ENCODE measurements around the gene ARVCF.

ARVCF gene

DNA sequence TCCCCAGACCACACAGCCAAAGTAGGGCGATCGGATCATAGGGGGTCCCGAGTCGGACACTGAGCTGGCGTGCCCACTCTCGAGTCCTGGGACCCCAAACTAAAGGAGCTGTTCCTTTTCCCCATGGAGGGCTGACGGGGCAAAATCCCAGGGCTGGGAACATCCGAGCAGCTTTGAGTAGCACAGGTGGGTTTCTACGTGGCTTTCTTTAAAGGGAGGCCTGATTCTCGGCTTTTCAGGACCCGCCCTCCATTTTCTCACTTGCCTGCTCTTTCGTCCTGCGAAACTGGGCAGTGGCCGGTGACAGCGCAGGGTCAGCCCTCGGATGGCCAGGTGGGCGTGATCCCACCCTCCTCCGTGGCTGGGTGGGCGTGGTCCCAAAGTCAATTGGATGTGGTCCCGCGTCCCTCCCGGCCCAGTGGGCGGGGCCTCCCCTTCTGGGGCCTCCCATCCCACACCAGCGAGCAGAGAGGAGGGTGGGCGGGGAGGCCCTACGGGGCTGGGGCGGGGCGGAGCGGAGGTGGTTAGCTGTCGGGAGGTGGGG, 57.5 kb downstream of the ARVCF start:
- DNase-seq: no peak

GRCh38 chr22:19958083-19959042, 58.3 kb downstream of the ARVCF start:
- no peak for DNase-seq

- no peak for DNase-seq
Observed at GRCh38 chr22:19957445-19957844, 59.2 kb downstream of the ARVCF start.

- no peak for DNase-seq
Observed at GRCh38 chr22:19955241-19956128, 61.1 kb downstream of the ARVCF start.

GRCh38 chr22:19951346-19951745, 65.3 kb downstream of the ARVCF start:
- no peak for DNase-seq

DNA sequence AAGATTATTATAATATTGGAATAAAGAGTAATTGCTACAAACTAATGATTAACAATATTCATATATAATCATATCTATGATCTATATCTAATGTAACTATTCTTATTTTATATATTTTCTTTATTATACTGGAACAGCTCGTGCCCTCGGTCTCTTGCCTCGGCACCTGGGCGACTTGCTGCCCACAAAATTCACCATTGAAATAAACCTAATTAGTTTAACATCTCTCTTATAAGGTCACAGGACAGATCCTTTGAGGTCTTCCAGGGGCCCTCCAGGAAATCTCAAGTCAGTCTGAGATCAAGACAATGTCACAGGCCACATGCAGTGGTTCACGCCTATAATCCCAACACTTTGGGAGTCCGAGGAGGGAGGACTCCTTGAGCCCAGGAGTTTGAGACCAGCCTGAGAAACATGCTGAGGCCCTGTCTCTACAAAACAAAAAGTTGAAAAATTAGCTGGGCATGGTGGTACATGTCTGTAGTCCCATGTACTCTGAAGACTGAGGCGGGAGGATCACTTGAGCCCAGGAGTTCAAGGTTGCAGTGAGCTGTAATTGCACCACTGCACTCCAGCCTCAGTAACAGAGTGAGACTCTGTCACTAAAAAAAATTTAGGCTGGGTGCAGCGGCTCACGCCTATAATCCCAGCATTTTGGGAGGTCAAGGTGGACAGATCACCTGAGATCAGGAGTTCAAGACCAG, 68.4 kb downstream of the ARVCF start:
- no peak for DNase-seq

DNA sequence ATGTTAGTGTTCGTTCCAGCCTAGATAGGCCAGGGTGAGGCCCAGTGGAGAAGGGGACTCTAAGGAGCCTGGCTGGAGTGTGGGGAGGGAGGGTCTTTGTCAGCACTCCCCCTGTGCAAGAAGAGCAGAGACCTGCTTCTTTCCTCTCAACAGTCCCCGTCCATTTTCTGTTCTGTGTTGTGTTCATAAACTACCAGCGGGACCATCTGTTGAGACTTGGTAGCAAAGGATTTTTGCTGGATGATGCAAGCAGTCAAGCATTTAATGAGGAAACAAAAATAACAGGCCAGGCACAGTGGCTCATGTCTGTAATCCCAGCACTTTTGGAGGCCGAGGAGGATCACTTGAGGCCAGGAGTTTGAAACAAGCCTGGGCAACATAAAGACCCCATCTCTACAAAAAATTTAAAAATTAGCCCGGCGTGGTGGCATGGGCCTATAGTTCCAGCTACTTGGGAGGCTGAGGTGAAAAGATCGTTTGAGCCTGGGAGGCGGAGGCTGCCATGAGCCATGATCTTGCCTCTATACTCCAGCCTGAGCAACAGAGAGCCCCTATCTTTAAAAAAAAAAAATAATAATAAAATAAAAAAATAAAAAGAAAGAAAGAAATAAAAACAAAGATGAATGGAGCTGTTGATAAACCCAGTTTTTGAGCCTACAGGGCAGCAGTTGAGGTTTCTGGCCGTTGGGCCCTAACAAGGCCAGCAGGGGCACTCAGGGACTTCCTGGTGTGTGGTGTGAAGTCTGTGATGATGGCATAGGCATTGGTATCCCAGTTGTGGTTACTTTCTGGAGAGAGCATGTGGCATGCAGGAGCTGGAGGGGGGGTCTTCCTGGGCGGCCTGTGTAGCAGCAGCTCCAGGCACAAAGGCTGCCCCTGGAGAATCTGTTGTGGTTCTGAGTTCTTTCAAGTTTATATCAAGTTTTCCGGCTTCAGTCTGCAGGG, 73.3 kb downstream of the ARVCF start:
- peak; percentile 77 for DNase-seq

GRCh38 chr22:19942157-19943081, 74.2 kb downstream of the ARVCF start:
- DNase-seq: peak; percentile 88

DNA sequence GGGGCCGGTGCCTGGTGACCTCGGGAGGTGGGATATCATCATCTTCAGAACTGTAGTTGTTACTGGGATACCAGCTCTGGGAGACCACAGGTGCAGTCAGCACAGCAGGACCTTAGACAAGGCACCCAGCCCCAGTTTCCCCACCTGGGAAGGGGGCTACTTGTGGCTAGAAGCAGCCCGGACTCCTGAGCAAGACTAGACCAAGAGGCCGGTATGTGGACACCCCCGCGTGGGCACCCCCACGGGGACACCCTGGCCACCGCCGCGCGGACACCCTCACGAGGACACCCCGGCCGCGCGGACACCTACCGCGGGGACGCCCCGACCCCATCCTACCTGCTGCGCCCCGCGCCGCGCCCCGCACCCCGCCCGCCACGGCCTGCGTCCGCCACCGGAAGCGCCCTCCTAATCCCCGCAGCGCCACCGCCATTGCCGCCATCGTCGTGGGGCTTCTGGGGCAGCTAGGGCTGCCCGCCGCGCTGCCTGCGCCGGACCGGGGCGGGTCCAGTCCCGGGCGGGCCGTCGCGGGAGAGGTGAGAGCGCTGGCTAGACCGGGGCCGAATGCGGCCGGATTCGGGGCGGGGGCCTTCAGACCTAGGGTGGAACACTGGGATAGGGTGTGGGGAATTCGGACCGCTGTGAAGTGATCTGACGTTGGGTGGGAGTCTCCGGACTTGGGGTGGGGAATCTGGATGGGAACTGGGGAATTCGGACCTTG, 75.1 kb downstream of the ARVCF start, which contains the start of the genes COMT and TXNRD2:
COMT (plus strand) TSS at position 408 of the 718 bp plus-strand sequence. CDS start 20,755 bp downstream, outside the sequence.
TXNRD2 (minus strand) TSS at position 454 of the 718 bp plus-strand sequence; CDS start at position 439, 15 bp downstream.
- DNase-seq: peak; percentile 88

GRCh38 chr22:19940536-19941364, 75.9 kb downstream of the ARVCF start:
- DNase-seq: no peak

- no peak for DNase-seq
Observed at GRCh38 chr22:19937616-19938473, 78.8 kb downstream of the ARVCF start.

- DNase-seq: no peak
Observed at GRCh38 chr22:19936513-19936912, 80.1 kb downstream of the ARVCF start.

DNA sequence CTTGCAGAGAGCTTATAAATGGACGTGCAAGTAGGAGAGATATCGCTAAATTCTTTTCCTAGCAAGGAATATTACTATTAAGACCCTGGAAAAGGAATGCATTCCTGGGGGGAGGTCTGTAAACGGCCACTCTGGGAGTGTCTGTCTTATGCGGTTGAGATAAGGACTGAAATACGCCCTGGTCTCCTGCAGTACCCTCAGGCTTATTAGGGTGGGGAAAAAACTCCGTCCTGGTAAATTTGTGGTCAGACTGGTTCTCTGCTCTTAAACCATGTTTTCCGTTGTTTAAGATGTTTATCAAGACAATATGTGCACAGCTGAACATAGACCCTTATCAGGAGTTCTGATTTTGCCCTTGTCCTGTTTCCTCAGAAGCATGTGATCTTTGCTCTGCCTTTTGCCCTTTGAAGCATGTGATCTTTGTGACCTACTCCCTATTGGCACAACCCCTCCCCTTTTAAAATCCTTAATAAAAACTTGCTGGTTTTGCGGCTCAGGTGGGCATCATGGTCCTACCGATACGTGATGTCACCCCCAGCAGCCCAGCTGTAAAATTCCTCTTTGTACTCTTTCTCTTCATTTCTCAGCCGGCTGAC, 81.4 kb downstream of the ARVCF start:
- peak; percentile 57 for DNase-seq

DNA sequence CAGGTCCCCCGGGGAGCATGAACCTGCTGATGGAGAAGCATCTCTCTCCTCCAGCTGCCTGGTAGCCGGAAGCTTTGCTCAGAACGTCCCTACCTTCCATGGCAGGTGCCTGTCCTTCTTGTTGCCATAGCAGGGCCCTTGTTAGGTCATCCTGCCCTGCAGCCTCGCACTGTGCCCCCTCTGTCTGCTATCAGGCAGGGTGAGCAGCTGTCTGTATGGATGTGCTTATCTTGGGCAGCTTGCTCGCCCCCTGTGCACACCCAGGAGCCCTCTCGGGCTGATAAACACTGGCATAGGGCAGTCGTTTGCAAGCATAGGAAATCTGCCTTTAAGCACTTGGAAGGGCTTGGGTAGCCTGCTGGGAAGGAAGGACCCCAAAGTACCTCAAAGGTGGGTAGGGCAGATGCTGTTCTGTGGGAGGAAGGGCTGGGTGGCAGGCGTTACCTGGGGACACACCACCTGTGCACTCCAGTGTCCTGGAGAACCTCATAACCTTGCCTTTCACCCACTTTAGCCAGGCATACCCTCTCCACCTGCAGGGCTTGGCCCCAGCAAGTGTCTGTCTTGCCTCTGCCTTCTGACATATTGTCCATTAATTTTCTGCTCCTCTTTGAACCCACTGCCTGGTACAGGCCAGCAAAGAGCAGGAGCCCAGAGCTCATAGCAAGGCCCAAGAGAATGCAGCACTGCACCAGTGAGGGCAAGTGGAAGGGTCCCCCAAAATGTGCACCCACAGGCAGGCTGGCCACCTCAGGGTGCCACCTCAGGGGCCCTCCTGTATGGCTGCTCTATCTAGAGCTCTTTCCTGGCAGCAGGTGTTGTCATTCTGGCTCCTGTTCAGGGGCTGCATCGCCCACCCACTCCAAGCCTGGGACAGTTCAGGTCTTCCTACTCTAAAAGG, 83.0 kb downstream of the ARVCF start:
- DNase-seq: no peak

GRCh38 chr22:19932367-19933206, 84.0 kb downstream of the ARVCF start:
- DNase-seq: no peak

Data from OCI-M1 (cell line).